GM19239 (cell line): ENCODE data around the gene TRAF7.
A peak's percentile ranks its signal among the peaks of the same experiment; 100 is the strongest.

Experiments used
- DNase-seq: peaks from one replicate; pipeline ENCODE4 v3.0.0; 2011; ENCODE audit warnings: low spot score; ENCODE audit not compliant: insufficient read length
- FAIRE-seq: peaks from 2 replicates; lab custom pipeline; 2011; peaks lifted over from hg19 to GRCh38; lab: Jason Lieb, UNC

TRAF7 gene

DNA sequence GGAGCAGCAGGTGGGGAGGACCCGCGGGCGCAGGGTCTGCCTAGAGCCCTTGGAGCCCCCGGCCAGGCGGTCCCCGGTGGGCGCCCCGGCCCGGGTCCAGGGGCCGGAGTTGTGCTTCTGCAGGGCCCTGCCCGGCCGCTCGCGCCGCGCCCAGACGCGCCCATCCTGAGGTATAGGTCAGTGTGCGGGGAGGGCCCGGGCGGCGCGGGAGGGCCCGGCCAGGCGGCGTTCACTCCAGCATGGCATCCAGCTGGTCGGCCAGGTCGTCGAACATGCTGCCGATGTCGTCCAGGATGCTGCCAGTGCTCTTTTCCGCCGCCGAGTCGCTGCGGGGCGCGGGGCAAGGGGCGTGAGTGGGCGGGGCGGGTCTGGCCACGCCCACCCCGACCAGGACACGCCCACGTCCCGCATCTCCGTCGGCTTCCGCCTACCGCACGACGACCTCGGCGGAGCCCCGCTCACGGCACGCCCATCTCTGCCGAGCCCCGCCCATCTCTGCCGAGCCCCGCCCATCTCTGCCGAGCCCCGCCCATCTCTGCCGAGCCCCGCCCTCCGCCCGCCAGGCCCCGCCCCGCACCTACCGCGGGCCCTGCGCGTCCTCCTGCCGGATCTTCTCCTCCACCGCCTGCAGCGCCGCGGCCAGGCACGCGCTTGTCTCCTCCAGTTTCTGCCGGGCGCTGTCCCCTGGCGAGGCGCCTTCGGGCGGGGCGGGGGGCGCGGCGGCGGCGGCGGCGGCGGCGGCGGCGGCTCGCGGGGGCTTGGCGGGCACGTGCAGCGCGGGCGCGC lies 22.9 kb downstream of the TRAF7 start:
- DNase-seq (no peak), FAIRE-seq (no peak)

- FAIRE-seq (no peak), DNase-seq (no peak)
Measured at GRCh38 chr16:2179107-2179501, 23.5 kb downstream of the TRAF7 start.

DNA sequence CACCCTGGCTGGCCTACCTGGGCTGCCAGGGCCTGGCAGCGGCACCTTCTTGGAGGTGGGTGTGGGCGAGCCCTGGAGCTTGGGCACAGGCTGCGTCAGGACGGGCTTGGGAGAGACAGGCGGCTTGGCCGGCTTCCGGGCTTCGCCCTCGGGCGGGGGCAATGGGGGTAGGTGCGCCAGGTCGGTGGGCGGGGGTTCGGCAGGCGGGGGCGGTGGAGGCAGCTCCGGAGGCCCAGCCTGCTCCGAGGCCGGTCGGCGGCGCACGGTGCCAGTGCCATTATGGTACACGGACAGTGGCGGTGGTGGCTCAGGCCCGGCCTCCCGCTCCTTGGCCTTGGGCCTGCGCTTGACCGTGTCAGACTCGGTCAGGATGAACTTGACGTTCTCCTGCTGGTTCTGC lies 24.0 kb downstream of the TRAF7 start:
- FAIRE-seq: no peak

GRCh38 chr16:2180461-2180860 lies 24.9 kb downstream of the TRAF7 start:
- FAIRE-seq (no peak), DNase-seq (no peak)

More for the DNA sequence above, 24.0 kb downstream of the TRAF7 start:
- DNase-seq: no peak

- FAIRE-seq (no peak), DNase-seq (no peak)
Measured at GRCh38 chr16:2180962-2181923, 25.7 kb downstream of the TRAF7 start.

DNA sequence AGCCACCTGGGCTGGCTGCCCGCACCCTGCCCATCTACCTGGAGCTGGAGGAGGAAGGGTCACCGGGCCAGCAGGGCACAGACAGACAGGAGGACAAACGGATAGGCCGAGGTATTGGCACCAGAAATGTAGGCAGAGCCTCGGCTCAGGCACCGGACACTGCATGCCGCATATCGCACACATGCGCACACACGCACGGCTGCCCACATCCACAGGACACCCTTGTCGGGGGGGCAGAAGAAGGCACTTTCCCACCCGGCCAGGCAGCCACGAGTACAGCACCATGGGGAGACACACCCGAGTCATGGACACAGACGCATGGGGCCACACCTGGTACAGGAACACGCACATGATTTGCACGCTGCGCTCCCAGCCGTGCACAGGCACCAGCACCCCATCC lies 26.4 kb downstream of the TRAF7 start:
- no peak for DNase-seq
- no peak for FAIRE-seq

GRCh38 chr16:2183671-2184070 lies 28.1 kb downstream of the TRAF7 start:
- FAIRE-seq (no peak), DNase-seq (no peak)

GRCh38 chr16:2184346-2184745 lies 28.8 kb downstream of the TRAF7 start:
- FAIRE-seq (no peak), DNase-seq (no peak)

DNA sequence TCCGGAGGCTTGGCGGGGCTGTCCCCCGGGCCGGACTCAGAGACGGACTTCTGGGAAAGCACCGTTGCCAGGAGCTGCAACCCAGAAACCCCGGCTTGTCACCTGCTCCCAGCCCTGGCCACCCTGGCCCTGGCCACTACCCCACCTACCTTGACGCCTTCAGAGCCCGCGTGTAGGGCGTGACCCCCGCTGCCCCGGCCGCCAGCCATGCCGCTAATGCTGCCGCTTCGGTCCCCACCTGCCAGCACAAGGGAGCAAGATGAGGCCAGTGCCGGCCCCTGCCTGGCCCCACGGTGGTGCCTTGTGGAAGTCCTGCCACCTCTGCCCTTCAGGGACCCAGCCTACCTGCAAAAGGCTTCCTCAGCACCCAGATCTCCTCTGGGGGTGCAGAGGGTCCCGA lies 29.4 kb downstream of the TRAF7 start:
- DNase-seq (no peak), FAIRE-seq (no peak)

DNA sequence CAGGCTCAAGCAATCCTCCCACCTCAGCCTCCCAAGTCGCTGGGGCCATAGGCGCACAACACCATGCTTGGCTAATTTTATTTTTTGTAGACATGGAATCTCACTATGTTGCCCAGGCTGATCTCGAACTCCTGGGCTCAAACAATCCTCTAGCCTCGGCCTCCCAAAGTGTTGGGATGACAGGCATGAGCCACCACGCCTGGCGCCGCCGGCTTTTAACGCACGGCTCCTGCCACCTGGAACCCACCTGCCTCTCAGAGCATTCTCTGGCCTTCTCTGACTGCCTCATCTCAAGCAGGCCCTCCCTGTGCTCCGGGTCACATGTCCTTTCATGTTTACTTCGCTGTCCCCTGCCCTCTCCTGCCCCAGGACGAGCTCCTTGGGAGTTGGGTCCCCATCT lies 30.5 kb downstream of the TRAF7 start:
- FAIRE-seq (no peak), DNase-seq (no peak)

DNA sequence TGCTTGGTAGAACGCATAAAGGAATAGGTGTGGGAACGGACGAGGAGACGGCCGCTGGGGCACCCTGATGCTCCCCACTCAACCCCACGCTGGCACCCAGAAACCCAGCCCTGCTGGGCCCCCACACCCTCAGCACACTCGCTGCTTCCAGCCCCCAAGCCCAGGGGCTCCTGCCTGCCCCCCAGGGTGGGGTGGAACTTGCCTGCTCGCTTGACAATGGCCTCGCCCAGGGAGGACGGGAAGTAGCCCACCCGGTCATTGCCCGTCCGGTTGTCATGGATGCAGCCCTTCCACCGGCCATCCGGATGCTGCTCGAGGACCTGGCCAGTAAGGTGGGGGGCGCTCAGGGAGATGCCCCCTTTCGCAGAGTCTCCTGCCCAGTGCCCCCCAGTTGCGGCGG lies 30.9 kb downstream of the TRAF7 start:
- FAIRE-seq (no peak), DNase-seq (no peak)

- no peak for DNase-seq
- FAIRE-seq: no peak
Measured at GRCh38 chr16:2187212-2187611, 31.6 kb downstream of the TRAF7 start.

- FAIRE-seq: no peak
Measured at GRCh38 chr16:2188395-2188794, 32.8 kb downstream of the TRAF7 start.

GRCh38 chr16:2189252-2189893 lies 33.8 kb downstream of the TRAF7 start:
- FAIRE-seq: no peak
- DNase-seq: no peak

More at GRCh38 chr16:2188395-2188794, 32.8 kb downstream of the TRAF7 start:
- DNase-seq: no peak

DNA sequence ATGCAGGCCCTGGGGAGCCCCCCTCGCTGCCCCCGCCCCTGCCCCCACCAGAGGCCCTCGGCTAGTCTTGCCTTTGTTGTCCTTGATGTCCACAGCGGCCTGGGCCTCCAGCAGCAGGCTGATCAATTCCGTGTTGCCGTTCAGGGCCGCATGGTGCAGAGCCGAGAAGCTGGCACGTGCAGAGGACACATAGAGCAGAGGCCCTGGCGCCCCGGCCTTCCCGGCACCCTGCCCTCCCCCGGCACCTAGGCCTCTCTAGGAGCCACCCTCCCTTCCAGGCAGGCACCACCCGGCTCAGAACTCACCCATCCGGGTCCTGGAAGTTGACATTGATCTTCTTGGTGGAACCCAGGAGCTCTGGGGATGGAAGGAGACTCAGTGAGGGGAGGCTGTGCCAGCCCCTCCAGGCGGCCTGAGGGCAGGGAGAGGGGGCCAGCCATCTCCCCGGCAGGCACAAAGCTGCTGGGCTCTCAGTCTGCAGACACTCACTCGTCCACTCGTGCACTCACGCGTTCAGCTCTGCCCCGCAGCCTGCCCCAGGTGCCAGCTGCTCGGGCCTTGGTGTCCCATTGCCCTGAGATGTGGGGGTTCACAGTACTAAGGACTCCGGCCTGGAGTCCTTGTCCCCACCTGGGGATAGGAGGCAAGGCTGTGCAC lies 34.5 kb downstream of the TRAF7 start:
- no peak for FAIRE-seq
- no peak for DNase-seq

GRCh38 chr16:2190659-2191445 lies 35.3 kb downstream of the TRAF7 start:
- no peak for FAIRE-seq
- no peak for DNase-seq

DNA sequence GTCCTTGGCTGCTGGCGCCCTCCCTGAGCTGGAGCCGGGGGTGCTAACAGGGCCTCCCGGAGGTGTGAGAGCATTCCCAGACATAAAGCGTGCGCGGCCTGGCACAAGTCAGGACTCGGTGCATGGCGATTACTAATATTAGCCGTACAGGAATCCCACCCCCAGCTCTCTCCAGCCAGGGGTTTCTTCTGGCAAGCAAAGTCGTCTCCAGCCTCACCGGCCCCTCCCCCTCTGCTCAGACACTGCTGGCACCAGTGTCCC lies 35.8 kb downstream of the TRAF7 start:
- DNase-seq: no peak
- FAIRE-seq: no peak

GRCh38 chr16:2194166-2194834 lies 38.7 kb downstream of the TRAF7 start:
- FAIRE-seq (no peak), DNase-seq (no peak)

DNA sequence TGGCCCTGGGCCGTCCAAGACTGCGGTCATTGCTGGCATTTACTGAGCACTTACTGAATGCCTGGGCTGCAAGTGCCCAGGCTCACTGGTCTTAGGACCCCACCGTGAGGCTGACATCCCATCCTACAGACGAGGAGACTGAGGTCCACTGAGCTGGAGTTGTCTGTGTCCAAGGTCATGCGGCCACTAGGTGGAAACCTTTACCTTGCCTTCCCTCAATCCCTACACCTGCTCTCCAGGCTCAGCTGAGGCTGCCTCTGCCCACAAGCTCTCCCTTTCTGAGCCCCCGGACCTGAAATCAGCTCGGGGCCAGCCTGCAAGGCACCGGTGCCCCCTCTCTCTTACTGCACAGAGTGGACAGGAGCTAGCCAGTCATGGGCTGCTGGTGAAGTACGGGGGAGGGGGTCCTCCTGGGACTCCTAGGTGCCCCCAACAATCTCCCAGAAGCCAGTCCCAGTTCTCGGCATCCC lies 39.3 kb downstream of the TRAF7 start:
- peak; percentile 85 for DNase-seq
- no peak for FAIRE-seq
